Pancreas (tissue), 10 donors: Measurements from ENCODE around the gene ZBTB42. TPM values are rescaled to one million over a fixed set of nuclear protein-coding genes. Genes with fewer than 3 reads are reported as not detected.

Source experiments
- ATAC-seq, 4 donors: fragments of 200-7000 bp; cut with Tn5 transposase; one replicate each; pipeline versions ENCODE4 v1.8.0 to v1.9.1; 2020; ENCODE audit warnings: mild to moderate bottlenecking in 4 of 4, moderate library complexity in 4 of 4
- DNase-seq, 6 donors: peaks; one replicate each; pipeline ENCODE4 v3.0.0-alpha.2; 2020
- FAIRE-seq: peaks from 2 replicates; lab custom pipeline; 2012; peaks lifted over from hg19 to GRCh38; lab: Jason Lieb, UNC
- H3K27ac ChIP-seq, 4 donors: fragments of 200-600 bp; sonication (generic); 1 replicate in 3 of 4; 2 replicates in 1 of 4; pipeline versions ENCODE4 v1.5.0 to v1.8.0; 2020
- H3K27me3 ChIP-seq, 4 donors: fragments of 200-600 bp; one replicate each; pipeline ENCODE4 v1.8.0; 2021
- H3K36me3 ChIP-seq, 3 donors: fragments of 200-600 bp; sonication (generic) in 1 of 3; one replicate each; pipeline versions ENCODE4 v1.5.0 to v1.8.0; 2020 to 2021
- H3K4me1 ChIP-seq, 3 donors: fragments of 200-600 bp; one replicate each; pipeline ENCODE4 v1.8.0; 2021
- H3K4me3 ChIP-seq, 4 donors: fragments of 200-600 bp; sonication (generic) in 2 of 4; one replicate each; pipeline versions ENCODE4 v1.5.0 to v1.8.0; 2020 to 2021
- H3K9me3 ChIP-seq, 4 donors: fragments of 200-600 bp; one replicate each; pipeline ENCODE4 v1.8.0; 2021
- CTCF ChIP-seq, 4 donors: fragments of 200-600 bp; sonication (generic) in 3 of 4; IDR thresholded peaks; one replicate each; pipeline versions ENCODE4 v1.5.0 to v1.8.0; 2021; ENCODE audit warnings: antibody characterized with exemption in 4 of 4
- WGBS, 2 donors: extraction: QIAGEN DNeasy Blood & Tissue Kit; methylation state at CpG; one replicate each; pipeline ENCODE4 v1.1.7; 2013; 5-methylcytosine and 5-hydroxymethylcytosine counted together
- intact Hi-C, 3 donors: fragments of 100-400 bp; cut with DNase I; formaldehyde crosslinking; loops; one replicate each; pipeline versions ENCODE4 v1.11.1 to v1.14.2; 2022
- polyA plus RNA-seq, 2 donors: library from polyadenylated mRNA; stranded (reverse); fragments of 200-250 nt; gene quantifications; one replicate each; pipeline ENCODE4 v1.2.3, GENCODE V29; 2013
- total RNA-seq, 6 donors: library from RNA; stranded (reverse); fragmentation: NEBNext Ultra II Directional in 4 of 6; extraction: Animal tissue kit (Norgen Biotek cat#: 25700) in 4 of 6; gene quantifications; one replicate each; pipeline versions ENCODE4 v1.2.1 to v1.2.4, GENCODE V29; 2021 to 2023
- donor health status: healthy with polysubstance abuse.
- donor health status: DM: no; HTN: no; CAD: no; lungs with moderate emphysema.
- donor health status: DM: no; HTN: no; CAD: no.
- donor health status: control.
- donor health status: control.
- donor health status: Bipolar disorder and iron deficiency.
- donor health status: DM: yes; HTN: yes; CAD: no.
- donor health status: DM: no; HTN: no; CAD: no.
- donor health status: DM: no; HTN: no; CAD: no.
- donor health status: DM: yes; HTN: yes; CAD: no.

The ZBTB42 gene
- total and polyA plus RNA-seq, 8 donors: 4.1 to 10.8 (median 8.3) TPM

- no peak for ATAC-seq
- peak in 1 of 6 donors; percentile 48 for DNase-seq
- no peak for FAIRE-seq
- 52 to 65% methylated on average over 10 to 13 of the region's 13 CpGs for WGBS, 2 donors
- TF ChIP-seq CTCF (IDR thresholded peaks at IDR 0.05): no peak
- Histone ChIP-seq H3K4me3 (peak overlapping the region in 2 of 4 donors; percentile 32 to 39), H3K4me1 (no peaks in the 10 kb centered on the region), H3K36me3 (no peaks in the 10 kb centered on the region), H3K27ac (no peak overlapping the region), H3K27me3 (peaks cover 0 to 6% (median 0%) of the 10 kb centered on the region in 4 donors), H3K9me3 (no peaks in the 10 kb centered on the region)
- intact Hi-C loops: no loop called here
Observed at GRCh38 chr14:104843006-104843405, 42.1 kb downstream of the ZBTB42 start.

- Histone ChIP-seq H3K4me3 (peak overlapping the region in 2 of 4 donors; percentile 32 to 39), H3K4me1 (no peaks in the 10 kb centered on the region), H3K27ac (no peak overlapping the region), H3K9me3 (no peaks in the 10 kb centered on the region), H3K36me3 (no peaks in the 10 kb centered on the region), H3K27me3 (peaks cover 0 to 6% (median 0%) of the 10 kb centered on the region in 4 donors)
- WGBS, 2 donors: 1 to 3% methylated on average over 65 to 69 of the region's 69 CpGs
- intact Hi-C loops: no loop called here
- no peak for TF ChIP-seq CTCF (IDR thresholded peaks at IDR 0.05)
- FAIRE-seq (no peak), DNase-seq (peak in 1 of 6 donors; percentile 69), ATAC-seq (peak; percentile 55 to 82 (median 65))
Observed at GRCh38 chr14:104843442-104844305, 42.8 kb downstream of the ZBTB42 start.

- ATAC-seq (peak; percentile 20 to 42 (median 38)), DNase-seq (peak in 1 of 6 donors; percentile 56), FAIRE-seq (no peak)
- WGBS, 2 donors: 17 to 21% methylated on average over 27 of the region's 27 CpGs
- no peaks in the 10 kb centered on the region for H3K36me3 ChIP-seq
- intact Hi-C loops: no loop called here
- H3K4me1 ChIP-seq: no peaks in the 10 kb centered on the region
- H3K9me3 ChIP-seq: no peaks in the 10 kb centered on the region
- no peak overlapping the region for H3K27ac ChIP-seq
- TF ChIP-seq CTCF (IDR thresholded peaks at IDR 0.05): no peak
- peak overlapping the region in 2 of 4 donors; percentile 32 to 39 for H3K4me3 ChIP-seq
- H3K27me3 ChIP-seq: peaks cover 0 to 6% (median 0%) of the 10 kb centered on the region in 4 donors
Observed at GRCh38 chr14:104844306-104845032, 43.6 kb downstream of the ZBTB42 start.

GRCh38 chr14:104845033-104845666 lies 44.2 kb downstream of the ZBTB42 start:
- TF ChIP-seq CTCF (IDR thresholded peaks at IDR 0.05): no peak
- H3K4me1 ChIP-seq: no peaks in the 10 kb centered on the region
- no peak for FAIRE-seq
- peak in 1 of 6 donors; percentile 45 for DNase-seq
- 80% methylated on average over 4 of the region's 4 CpGs for WGBS, 2 donors
- no peak for ATAC-seq
- H3K4me3 ChIP-seq: no peak overlapping the region
- intact Hi-C loops: no loop called here
- H3K27me3 ChIP-seq: peaks cover 0 to 6% (median 0%) of the 10 kb centered on the region in 4 donors
- no peaks in the 10 kb centered on the region for H3K9me3 ChIP-seq
- no peak overlapping the region for H3K27ac ChIP-seq
- H3K36me3 ChIP-seq: no peaks in the 10 kb centered on the region
